ENCODE measurements around the gene CCDC60.

DNA sequence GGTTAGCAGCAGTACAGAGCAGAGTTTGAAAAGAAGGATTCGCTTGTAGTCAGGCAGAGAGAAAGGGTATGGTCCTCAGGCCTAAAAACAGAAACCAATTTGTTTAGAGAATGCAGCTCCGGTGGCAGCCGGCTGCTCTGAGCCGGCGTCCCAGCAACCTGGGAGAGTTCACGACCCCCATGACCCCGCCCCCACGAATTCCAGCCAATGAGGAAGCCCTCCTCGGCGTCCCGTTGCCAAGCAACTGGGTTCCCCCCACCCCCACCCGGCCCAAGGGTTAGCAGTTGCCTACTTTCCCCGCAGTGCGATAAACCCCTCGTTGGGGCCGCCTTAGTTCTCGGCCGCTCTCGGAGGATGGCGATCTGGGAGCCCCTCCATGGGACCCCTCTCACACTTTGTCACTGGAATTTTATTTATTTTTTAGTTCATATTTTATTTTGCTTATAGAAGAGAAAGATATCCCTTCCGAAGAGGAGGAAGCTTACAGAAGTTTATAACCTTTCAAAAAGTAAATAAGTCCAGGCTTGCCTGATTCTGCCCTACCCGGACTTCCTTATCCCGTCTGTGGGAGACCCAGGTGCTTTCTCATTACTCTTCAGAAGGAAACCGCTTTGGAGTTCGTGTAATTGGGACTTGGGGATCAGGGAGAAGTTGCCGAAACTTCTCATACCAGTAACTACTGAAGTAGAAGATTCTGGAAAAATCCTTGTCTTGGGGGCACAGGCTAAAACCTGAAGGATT lies at the start of gene CCDC60:
- TF ChIP-seq POLR2AphosphoS5 (IDR thresholded peaks at IDR 0.05) (no peak), POLR2A (IDR thresholded peaks at IDR 0.05) (no peak)
- TF ChIP-seq, protein P1, sequence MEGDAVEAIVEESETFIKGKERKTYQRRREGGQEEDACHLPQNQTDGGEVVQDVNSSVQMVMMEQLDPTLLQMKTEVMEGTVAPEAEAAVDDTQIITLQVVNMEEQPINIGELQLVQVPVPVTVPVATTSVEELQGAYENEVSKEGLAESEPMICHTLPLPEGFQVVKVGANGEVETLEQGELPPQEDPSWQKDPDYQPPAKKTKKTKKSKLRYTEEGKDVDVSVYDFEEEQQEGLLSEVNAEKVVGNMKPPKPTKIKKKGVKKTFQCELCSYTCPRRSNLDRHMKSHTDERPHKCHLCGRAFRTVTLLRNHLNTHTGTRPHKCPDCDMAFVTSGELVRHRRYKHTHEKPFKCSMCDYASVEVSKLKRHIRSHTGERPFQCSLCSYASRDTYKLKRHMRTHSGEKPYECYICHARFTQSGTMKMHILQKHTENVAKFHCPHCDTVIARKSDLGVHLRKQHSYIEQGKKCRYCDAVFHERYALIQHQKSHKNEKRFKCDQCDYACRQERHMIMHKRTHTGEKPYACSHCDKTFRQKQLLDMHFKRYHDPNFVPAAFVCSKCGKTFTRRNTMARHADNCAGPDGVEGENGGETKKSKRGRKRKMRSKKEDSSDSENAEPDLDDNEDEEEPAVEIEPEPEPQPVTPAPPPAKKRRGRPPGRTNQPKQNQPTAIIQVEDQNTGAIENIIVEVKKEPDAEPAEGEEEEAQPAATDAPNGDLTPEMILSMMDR (IDR thresholded peaks at IDR 0.05), result no peak

Data from stomach (tissue), 4 donors.